ENCODE measurements around the gene PDP2.

GRCh38 chr16:66910175-66910940, 30.0 kb downstream of the PDP2 start:
- TF ChIP-seq LEF1 (IDR thresholded peaks at IDR 0.05; ENCODE audit: borderline replicate concordance) (no peak), SUZ12 (IDR thresholded peaks at IDR 0.05) (no peak), FOXA1 (IDR thresholded peaks at IDR 0.05) (no peak), TARDBP (IDR thresholded peaks at IDR 0.05) (no peak), BHLHE40 (IDR thresholded peaks at IDR 0.05; ENCODE audit: borderline replicate concordance) (no peak), CTBP1 (IDR thresholded peaks at IDR 0.05; ENCODE audit: borderline replicate concordance) (no peak), SP1 (IDR thresholded peaks at IDR 0.05) (no peak), L3MBTL2 (conservative IDR thresholded peaks at IDR 0.05) (no peak), ELF4 (IDR thresholded peaks at IDR 0.05) (no peak), ZNF384 (IDR thresholded peaks at IDR 0.05) (no peak), FOXM1 (IDR thresholded peaks at IDR 0.05; ENCODE audit: borderline replicate concordance) (no peak), FOXK2 (IDR thresholded peaks at IDR 0.05) (no peak)
- TF ChIP-seq, protein P1, sequence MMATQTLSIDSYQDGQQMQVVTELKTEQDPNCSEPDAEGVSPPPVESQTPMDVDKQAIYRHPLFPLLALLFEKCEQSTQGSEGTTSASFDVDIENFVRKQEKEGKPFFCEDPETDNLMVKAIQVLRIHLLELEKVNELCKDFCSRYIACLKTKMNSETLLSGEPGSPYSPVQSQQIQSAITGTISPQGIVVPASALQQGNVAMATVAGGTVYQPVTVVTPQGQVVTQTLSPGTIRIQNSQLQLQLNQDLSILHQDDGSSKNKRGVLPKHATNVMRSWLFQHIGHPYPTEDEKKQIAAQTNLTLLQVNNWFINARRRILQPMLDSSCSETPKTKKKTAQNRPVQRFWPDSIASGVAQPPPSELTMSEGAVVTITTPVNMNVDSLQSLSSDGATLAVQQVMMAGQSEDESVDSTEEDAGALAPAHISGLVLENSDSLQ (IDR thresholded peaks at IDR 0.05): no peak
